Parathyroid adenoma (tissue), 2 donors: ENCODE results near the gene DNMT3L.
"Not testable (repeated sequence)": the region's sequence is repeated elsewhere in the genome, so short reads cannot be mapped to it uniquely, and the experiment has no call there.

Experiments
- H2AFZ ChIP-seq: fragments of 300-600 bp; sonication (generic); one replicate; pipeline ENCODE4 v1.7.0; 2017; ENCODE audit warnings: antibody characterized with exemption, mild to moderate bottlenecking
- H3K27ac ChIP-seq: fragments of 300-600 bp; sonication (generic); one replicate; pipeline ENCODE4 v1.7.0; 2017
- H3K27me3 ChIP-seq: fragments of 300-600 bp; sonication (generic); one replicate; pipeline ENCODE4 v1.7.0; 2017; ENCODE audit warnings: low read length; ENCODE audit not compliant: control insufficient read depth, insufficient read depth
- H3K36me3 ChIP-seq: fragments of 300-600 bp; sonication (generic); one replicate; pipeline ENCODE4 v1.7.0; 2017; ENCODE audit warnings: low read length; ENCODE audit not compliant: control insufficient read depth, insufficient read depth
- H3K4me1 ChIP-seq: fragments of 300-600 bp; sonication (generic); one replicate; pipeline ENCODE4 v1.7.0; 2017; ENCODE audit warnings: control low read depth
- H3K4me2 ChIP-seq: fragments of 300-600 bp; sonication (generic); one replicate; pipeline ENCODE4 v1.7.0; 2017; ENCODE audit warnings: low read length
- H3K4me3 ChIP-seq: fragments of 300-600 bp; sonication (generic); one replicate; pipeline ENCODE4 v1.7.0; 2017; ENCODE audit warnings: low read depth, low read length
- H3K79me2 ChIP-seq: fragments of 300-600 bp; sonication (generic); one replicate; pipeline ENCODE4 v1.7.0; 2017; ENCODE audit warnings: control low read depth
- H3K9ac ChIP-seq: fragments of 300-600 bp; sonication (generic); one replicate; pipeline ENCODE4 v1.7.0; 2017; ENCODE audit warnings: mild to moderate bottlenecking
- H3K9me3 ChIP-seq: fragments of 300-600 bp; sonication (generic); one replicate; pipeline ENCODE4 v1.7.0; 2017; ENCODE audit warnings: low read length; ENCODE audit not compliant: control insufficient read depth
- TF ChIP-seq, protein P1 (sequence below): fragments of 300-600 bp; sonication (generic); IDR thresholded peaks from one replicate; pipeline ENCODE4 v1.7.0; 2017; ENCODE audit warnings: antibody characterized with exemption, mild to moderate bottlenecking
- donor health status: primary hyperparathyroidism.

The DNMT3L gene

DNA sequence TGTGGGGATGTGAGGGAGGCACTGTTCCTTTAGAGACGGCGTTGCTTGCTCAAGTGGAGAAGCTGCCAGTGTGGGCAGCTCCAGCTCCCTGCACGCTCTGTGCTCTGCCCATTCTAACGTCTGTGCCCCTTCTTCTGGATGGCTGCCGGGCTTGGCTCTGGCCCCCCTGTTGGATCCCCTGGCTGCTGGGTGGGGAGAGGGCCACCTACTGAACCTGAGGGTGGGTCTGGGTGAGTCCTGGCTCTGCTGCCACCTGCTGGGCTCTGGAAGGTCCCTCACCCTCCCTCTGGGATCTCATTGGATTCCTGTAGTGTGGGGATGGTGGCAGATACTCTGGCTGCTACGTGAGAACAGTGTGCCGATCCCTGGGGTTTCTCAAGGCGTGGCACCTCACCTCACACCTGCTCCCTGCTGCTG is 43.2 kb upstream of the DNMT3L start:
- Histone ChIP-seq H3K4me2 (no peak overlapping the region), H3K4me3 (no peak overlapping the region), H3K27me3 (no peaks in the 10 kb centered on the region), H3K9ac (no peak overlapping the region), H3K36me3 (no peaks in the 10 kb centered on the region), H2AFZ (no peak overlapping the region), H3K27ac (no peak overlapping the region), H3K4me1 (no peaks in the 10 kb centered on the region), H3K79me2 (no peaks in the 10 kb centered on the region), H3K9me3 (no peaks in the 10 kb centered on the region)
- TF ChIP-seq, protein P1, sequence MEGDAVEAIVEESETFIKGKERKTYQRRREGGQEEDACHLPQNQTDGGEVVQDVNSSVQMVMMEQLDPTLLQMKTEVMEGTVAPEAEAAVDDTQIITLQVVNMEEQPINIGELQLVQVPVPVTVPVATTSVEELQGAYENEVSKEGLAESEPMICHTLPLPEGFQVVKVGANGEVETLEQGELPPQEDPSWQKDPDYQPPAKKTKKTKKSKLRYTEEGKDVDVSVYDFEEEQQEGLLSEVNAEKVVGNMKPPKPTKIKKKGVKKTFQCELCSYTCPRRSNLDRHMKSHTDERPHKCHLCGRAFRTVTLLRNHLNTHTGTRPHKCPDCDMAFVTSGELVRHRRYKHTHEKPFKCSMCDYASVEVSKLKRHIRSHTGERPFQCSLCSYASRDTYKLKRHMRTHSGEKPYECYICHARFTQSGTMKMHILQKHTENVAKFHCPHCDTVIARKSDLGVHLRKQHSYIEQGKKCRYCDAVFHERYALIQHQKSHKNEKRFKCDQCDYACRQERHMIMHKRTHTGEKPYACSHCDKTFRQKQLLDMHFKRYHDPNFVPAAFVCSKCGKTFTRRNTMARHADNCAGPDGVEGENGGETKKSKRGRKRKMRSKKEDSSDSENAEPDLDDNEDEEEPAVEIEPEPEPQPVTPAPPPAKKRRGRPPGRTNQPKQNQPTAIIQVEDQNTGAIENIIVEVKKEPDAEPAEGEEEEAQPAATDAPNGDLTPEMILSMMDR = peak; percentile 35

DNA sequence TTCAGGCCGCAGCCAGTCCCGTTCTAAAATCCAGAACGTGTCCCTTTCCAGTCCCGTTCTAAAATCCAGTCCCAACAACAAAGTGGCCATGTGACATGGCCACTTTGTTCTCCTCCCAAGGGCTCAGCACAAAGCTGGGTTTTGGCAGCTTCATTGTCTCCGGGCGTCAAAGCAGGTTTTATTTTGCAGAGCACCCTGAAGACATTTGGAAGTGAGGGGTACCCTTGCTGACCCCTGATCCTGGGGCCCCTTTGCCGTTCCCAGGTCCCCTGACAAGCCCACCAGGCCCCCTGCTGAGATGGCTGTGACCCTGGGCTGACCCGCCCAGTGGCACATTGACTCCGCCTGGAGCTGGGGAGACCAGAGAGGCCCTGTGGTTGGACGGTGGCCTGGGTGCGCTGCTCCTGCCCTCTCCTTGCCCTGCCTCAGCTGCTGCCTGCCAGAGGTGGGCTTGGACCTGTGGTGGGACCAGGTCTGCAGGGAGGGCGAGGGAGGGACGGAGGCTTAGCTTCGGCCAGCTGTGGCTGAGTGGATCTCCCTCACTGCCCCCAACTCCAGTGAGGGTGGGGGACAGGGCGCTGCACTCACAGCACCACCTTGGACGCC is 42.4 kb upstream of the DNMT3L start:
- Histone ChIP-seq H2AFZ (no peak overlapping the region), H3K27ac (no peak overlapping the region), H3K27me3 (no peaks in the 10 kb centered on the region), H3K9ac (no peak overlapping the region), H3K9me3 (no peaks in the 10 kb centered on the region), H3K79me2 (no peaks in the 10 kb centered on the region), H3K4me2 (no peak overlapping the region), H3K36me3 (no peaks in the 10 kb centered on the region), H3K4me3 (no peak overlapping the region), H3K4me1 (peaks cover 2% of the 10 kb centered on the region)
- TF ChIP-seq, protein P1 = no peak

DNA sequence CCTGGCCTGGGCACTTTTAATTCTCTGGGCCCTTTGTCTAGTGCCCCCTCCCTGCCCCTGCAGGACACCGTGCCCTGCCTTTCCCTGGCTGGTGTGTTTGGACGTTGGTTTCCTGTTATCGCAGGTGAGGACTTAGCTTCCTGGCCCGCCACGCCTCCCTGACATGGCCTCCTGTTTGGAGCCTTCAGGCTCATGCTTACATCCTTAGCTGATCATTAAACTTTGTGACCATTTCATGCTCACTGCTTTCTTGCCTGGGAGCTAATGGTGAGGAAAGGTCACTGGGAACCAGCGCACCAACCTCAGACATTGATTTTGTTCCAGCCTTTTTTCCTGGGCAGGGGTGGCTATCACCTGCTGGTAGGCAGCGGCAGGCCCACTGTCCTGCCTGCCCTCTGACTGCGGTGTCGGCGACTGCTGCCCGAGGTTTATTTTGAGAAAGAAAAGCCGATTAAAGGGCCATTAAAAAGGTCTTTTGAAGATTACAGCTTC is 41.8 kb upstream of the DNMT3L start:
- Histone ChIP-seq H3K27ac (no peak overlapping the region), H3K36me3 (no peaks in the 10 kb centered on the region), H3K79me2 (no peaks in the 10 kb centered on the region), H3K4me3 (no peak overlapping the region), H3K9ac (no peak overlapping the region), H3K4me2 (no peak overlapping the region), H3K4me1 (peaks cover 3% of the 10 kb centered on the region), H2AFZ (no peak overlapping the region), H3K9me3 (no peaks in the 10 kb centered on the region), H3K27me3 (no peaks in the 10 kb centered on the region)
- TF ChIP-seq, protein P1 = no peak

DNA sequence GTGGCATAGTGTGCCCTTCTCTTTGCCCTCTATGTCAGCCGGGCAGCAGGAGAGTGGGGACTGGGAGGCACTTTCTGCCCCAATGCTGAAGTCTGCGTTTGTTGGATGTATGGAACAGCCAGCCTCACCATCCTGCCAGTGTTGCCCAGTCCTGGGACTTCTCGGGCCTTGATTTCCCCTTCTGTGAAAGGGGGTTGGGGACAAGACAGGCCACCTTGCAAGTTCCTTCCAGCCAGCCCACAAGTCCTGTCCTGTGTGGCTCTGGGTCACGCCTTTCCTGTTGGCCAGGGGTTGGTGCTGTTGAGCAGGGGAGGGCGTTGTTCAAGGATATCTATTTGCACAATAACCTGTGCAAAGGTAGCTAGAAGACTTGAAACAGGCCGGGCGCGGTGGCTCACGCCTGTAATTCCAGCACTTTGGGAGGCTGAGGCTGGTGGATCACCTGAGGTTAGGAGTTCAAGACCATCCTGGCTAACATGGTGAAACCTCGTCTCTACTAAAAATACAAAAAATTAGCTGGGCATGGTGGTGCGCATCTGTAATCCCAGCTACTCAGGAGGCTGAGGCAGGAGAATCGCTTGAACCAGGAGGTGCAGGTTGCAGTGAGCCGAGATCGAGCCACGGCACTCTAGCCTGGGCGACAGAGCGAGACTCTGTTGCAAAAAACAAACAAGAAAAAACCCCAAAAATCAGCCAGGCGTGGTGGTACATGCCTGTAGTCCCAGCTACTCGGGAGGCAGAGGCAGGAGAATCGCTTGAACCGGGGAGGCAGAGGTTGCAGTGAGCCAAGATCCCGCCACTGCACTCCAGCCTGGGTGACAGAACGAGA is 41.1 kb upstream of the DNMT3L start:
- not testable (repeated sequence) for H3K27me3 ChIP-seq, H3K79me2 ChIP-seq, H3K36me3 ChIP-seq, H3K27ac ChIP-seq, H2AFZ ChIP-seq, H3K4me2 ChIP-seq, H3K4me1 ChIP-seq, H3K9ac ChIP-seq, H3K4me3 ChIP-seq, H3K9me3 ChIP-seq

DNA sequence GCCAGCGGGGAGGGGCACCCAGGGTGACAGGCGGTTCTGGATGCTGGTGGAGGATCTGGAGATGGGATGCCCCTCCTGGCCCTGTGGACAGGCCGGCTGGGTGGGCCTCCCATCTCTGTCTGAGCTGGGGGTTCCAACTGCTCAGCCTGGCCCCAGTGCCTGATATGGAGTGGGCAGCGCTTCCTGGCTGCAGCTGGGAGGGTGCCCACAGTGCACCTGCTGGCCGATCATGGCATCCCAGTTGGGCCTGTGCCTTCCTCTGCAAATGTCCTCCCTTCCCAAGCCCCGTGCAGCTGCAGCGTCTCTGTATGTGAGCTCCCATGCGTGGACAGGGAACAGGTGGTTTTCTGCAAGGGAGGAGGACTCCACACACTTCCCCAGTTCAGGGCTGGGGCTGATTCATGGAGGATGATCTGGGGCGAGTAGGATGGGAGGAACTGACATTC is 40.3 kb upstream of the DNMT3L start:
- Histone ChIP-seq H3K27ac (no peak overlapping the region), H2AFZ (no peak overlapping the region), H3K9ac (no peak overlapping the region), H3K4me3 (no peak overlapping the region), H3K27me3 (no peaks in the 10 kb centered on the region), H3K79me2 (no peaks in the 10 kb centered on the region), H3K36me3 (no peaks in the 10 kb centered on the region), H3K9me3 (no peaks in the 10 kb centered on the region), H3K4me2 (no peak overlapping the region), H3K4me1 (peaks cover 3% of the 10 kb centered on the region)
- TF ChIP-seq, protein P1 = no peak
